Brain microvascular endothelial cell (primary cell): ENCODE measurements around the gene EXOC2.

ENCODE experiments used
- DNase-seq: peaks from one replicate; pipeline ENCODE4 v3.0.0-alpha.2; 2020
- H3K27ac ChIP-seq: fragments of 250-450 bp; sonication (Bioruptor Pico); 2 replicates; pipeline ENCODE4 v1.5.1; 2020; ENCODE audit warnings: mild to moderate bottlenecking, moderate library complexity
- H3K27me3 ChIP-seq: fragments of 250-450 bp; sonication (Bioruptor Pico); replicated peaks from 2 replicates; pipeline ENCODE4 v1.5.1; 2020; ENCODE audit warnings: mild to moderate bottlenecking
- H3K36me3 ChIP-seq: fragments of 250-450 bp; sonication (Bioruptor Pico); replicated peaks from 2 replicates; pipeline ENCODE4 v1.5.1; 2020; ENCODE audit warnings: mild to moderate bottlenecking
- H3K4me3 ChIP-seq: 2 replicates; pipeline ENCODE4 v1.5.1; 2011; ENCODE audit warnings: low read depth, mild to moderate bottlenecking, control low read depth, low read length, moderate library complexity
- CTCF ChIP-seq: IDR thresholded peaks from 2 replicates; pipeline ENCODE4 v1.5.1; 2011; ENCODE audit warnings: low read depth, mild to moderate bottlenecking, moderate library complexity, low read length, control low read depth, inconsistent platforms; ENCODE audit errors: missing control alignments
- in situ Hi-C: cut with HindIII; loops from 2 replicates; pipeline ENCODE4 v1.10.0; 2017; ENCODE audit warnings: low sequenced_read_pairs, low pct_ligation_motif_present

EXOC2 gene

DNA sequence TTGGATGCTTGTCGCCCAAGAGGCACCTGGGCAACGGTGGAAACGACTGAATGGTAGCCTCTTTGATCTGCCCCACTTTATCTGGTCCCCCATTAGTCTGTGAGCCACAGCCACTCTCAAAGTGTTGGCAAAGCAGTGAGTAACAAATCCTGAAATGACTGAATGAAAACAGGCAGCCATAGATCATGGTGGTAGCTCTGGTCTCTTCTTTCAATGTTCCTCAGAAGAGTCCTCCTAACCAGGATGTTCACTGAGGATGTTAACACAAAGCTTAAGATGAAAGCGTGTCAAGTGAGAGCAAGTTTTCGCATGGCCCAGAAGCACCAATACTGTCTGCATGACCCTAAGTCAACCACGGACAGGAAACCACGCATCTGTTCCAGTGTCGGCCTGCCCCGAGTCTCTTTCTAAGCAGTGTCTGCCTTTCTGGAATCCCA lies 194.1 kb downstream of the EXOC2 start:
- DNase-seq = peak; percentile 20
- H3K27me3 ChIP-seq = no peaks in the 10 kb centered on the region
- TF ChIP-seq CTCF = no peak
- in situ Hi-C loops = no loop called here
- H3K36me3 ChIP-seq = peaks cover 9% of the 10 kb centered on the region
- no peak overlapping the region for H3K27ac ChIP-seq
- H3K4me3 ChIP-seq = no peak overlapping the region

GRCh38 chr6:497258-497657 lies 195.7 kb downstream of the EXOC2 start:
- no peak for DNase-seq
- Histone ChIP-seq H3K36me3 (peaks cover 9% of the 10 kb centered on the region), H3K27me3 (no peaks in the 10 kb centered on the region), H3K27ac (no peak overlapping the region), H3K4me3 (no peak overlapping the region)
- no peak for TF ChIP-seq CTCF
- in situ Hi-C loops = no loop called here

DNA sequence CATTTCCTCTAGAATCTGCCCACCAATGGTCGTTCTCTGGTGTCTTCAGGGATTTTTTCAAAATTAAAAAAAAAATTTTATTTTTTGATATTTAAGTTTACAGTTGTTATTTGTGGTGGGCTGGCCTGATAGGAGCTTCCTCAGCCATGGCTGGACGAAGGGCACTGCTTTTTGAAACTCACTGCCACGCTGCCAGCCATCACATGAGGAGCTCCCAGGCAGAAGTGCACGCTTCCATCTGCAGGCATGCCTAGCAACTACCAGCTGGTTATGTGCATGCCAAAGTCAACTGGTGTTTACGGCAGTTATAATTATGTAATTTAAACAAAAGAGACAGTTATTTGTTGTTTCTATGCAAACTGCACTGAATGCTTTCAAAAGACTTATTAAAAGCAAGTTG lies 196.3 kb downstream of the EXOC2 start:
- H3K4me3 ChIP-seq = no peak overlapping the region
- no peak for TF ChIP-seq CTCF

DNA sequence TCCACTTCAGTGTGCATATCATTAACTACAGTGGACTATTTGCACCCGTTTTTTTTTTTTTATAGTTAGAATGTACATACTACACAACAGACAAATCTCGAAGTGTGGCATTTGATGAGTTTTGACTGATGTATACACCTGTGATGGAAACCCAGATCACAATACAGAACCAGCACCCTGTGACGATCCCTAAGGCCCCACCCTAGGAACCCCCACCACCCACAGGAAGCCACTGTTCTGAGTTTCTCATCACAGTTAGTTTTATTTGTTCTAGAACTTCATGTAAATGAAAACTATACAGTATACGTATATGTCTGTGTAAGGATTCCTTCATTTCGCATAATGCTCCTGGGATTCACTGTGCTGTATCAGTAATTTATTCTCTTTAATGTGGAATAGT lies 198.5 kb downstream of the EXOC2 start:
- Histone ChIP-seq H3K36me3 (peaks cover 9% of the 10 kb centered on the region), H3K27me3 (no peaks in the 10 kb centered on the region), H3K27ac (no peak overlapping the region), H3K4me3 (no peak overlapping the region)
- in situ Hi-C loops = no loop called here
- no peak for DNase-seq
- no peak for TF ChIP-seq CTCF

More for the DNA sequence above, 196.3 kb downstream of the EXOC2 start:
- no peak for DNase-seq
- Histone ChIP-seq H3K36me3 (peaks cover 9% of the 10 kb centered on the region), H3K27ac (no peak overlapping the region), H3K27me3 (no peaks in the 10 kb centered on the region)
- in situ Hi-C loops = no loop called here

DNA sequence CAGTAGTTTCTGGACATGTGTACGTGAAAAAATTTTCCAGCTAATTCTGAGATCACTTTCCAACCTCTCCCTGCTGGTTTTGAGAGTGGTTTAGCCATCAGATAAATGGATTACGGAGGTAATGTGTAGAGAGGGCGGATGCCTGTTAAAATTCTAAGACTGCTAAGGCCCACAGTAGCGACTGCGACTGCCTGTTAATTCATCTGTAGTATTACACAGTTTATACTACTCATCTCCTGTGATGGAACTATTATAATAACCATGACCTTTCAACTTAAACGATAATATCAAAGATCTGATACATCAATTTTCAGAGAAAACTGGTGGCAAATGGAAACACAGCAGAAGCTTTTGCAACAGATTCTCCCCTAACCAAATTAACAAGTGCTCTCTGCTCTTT lies 199.1 kb downstream of the EXOC2 start:
- in situ Hi-C loops = no loop called here
- Histone ChIP-seq H3K36me3 (peaks cover 10% of the 10 kb centered on the region), H3K27me3 (no peaks in the 10 kb centered on the region), H3K27ac (no peak overlapping the region), H3K4me3 (no peak overlapping the region)
- TF ChIP-seq CTCF = no peak
- DNase-seq = no peak

DNA sequence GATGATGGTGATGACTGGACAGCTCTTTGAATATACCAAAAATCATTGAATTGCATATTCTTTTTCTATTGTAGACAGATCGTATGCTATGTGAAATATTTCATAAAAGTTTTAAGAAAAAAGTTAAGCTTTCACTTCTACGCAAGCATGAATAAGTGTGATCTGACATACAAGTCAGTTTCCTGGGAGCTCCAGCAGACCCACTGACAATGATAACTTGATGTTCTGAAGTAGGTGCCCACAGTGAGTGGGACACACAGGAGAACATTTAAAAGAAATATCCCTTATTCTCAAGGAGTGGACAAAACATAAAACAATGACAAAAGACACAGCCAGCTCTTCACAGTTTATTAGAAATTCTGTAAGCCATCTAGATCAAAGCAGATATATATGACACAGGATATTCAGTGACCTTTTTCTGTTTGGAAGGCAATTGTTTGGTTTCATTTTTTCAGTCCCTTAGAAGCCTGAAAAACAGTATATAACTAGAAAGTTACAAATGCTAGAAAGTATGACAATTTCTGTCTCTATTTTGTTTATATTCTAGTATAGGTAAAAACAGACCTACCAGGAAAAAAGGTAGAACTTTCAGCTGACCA lies 200.0 kb downstream of the EXOC2 start:
- no peak overlapping the region for H3K27ac ChIP-seq
- no peak for TF ChIP-seq CTCF
- in situ Hi-C loops = no loop called here
- H3K36me3 ChIP-seq = peaks cover 13% of the 10 kb centered on the region
- H3K4me3 ChIP-seq = no peak overlapping the region
- no peaks in the 10 kb centered on the region for H3K27me3 ChIP-seq
- DNase-seq = no peak
